AG09319 (cell line): ENCODE measurements around the gene GNAI3.

Experiments
- DNase-seq: peaks from one replicate; pipeline ENCODE4 v3.0.0-alpha.2; 2010; ENCODE audit warnings: low read depth; ENCODE audit errors: extremely low read depth
- TF ChIP-seq, protein P1 (sequence below): IDR thresholded peaks from 2 replicates; pipeline ENCODE4 v1.5.1; 2011; ENCODE audit warnings: low read depth, mild to moderate bottlenecking, inconsistent platforms, low read length, moderate library complexity

The GNAI3 gene

DNA sequence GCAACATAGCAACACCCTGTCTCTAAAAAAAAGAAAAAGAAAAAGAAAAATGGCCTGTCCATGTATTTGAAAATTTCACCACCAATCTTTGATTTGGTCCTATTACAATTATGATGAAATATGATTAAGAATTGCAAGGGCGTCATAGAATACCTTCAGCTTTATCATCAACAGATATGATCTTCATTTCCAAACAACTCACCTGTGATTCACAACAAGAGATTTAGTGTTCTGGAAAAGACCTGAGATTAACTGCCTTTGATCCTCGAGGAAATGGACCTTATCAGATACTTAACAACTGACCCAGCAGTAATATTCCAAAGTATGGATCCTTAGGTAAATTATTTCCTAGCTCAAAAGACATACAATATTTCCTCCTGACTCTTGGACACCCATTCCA is 104.0 kb downstream of the GNAI3 start:
- TF ChIP-seq, protein P1, sequence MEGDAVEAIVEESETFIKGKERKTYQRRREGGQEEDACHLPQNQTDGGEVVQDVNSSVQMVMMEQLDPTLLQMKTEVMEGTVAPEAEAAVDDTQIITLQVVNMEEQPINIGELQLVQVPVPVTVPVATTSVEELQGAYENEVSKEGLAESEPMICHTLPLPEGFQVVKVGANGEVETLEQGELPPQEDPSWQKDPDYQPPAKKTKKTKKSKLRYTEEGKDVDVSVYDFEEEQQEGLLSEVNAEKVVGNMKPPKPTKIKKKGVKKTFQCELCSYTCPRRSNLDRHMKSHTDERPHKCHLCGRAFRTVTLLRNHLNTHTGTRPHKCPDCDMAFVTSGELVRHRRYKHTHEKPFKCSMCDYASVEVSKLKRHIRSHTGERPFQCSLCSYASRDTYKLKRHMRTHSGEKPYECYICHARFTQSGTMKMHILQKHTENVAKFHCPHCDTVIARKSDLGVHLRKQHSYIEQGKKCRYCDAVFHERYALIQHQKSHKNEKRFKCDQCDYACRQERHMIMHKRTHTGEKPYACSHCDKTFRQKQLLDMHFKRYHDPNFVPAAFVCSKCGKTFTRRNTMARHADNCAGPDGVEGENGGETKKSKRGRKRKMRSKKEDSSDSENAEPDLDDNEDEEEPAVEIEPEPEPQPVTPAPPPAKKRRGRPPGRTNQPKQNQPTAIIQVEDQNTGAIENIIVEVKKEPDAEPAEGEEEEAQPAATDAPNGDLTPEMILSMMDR: no peak

DNA sequence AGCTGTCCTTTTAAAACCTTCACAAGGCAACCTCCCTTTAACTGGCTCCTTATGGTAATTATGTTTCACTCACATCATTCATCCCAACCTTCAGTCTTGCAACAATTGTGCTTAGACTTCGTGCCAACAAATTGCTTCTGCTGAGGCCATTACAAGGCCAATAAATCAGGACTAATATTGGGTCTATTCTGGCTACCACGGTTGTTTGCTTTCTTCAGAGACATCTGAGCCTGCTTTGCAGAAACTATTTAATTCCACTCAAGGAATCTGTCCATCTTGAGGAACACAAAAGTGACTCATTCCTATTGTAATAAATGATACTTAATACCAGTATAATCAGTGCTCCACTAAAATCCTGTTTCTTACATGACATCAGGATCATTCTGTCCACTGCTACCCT is 104.9 kb downstream of the GNAI3 start:
- DNase-seq: no peak
- TF ChIP-seq, protein P1: no peak

More for the DNA sequence above, 104.0 kb downstream of the GNAI3 start:
- no peak for DNase-seq

DNA sequence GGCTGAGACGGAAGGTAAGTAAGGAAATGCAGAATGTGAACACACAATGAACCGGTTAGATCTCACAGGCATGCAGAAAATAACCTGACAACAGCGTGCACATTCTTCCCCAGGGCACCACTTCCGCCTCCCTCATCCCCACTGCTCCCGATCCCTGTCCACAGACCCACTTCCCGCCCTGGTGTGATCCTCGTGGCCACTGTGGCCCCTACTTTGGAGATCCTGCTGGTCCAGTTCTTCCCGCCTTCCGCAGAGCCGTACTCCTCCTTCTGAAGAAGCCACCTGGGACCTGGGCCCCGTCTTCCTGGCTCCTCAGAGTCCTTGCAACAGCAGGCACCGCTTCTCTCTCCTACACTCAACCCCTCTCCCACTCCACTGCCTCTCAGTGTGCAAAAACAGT is 106.1 kb downstream of the GNAI3 start:
- TF ChIP-seq, protein P1: no peak
- DNase-seq: no peak

DNA sequence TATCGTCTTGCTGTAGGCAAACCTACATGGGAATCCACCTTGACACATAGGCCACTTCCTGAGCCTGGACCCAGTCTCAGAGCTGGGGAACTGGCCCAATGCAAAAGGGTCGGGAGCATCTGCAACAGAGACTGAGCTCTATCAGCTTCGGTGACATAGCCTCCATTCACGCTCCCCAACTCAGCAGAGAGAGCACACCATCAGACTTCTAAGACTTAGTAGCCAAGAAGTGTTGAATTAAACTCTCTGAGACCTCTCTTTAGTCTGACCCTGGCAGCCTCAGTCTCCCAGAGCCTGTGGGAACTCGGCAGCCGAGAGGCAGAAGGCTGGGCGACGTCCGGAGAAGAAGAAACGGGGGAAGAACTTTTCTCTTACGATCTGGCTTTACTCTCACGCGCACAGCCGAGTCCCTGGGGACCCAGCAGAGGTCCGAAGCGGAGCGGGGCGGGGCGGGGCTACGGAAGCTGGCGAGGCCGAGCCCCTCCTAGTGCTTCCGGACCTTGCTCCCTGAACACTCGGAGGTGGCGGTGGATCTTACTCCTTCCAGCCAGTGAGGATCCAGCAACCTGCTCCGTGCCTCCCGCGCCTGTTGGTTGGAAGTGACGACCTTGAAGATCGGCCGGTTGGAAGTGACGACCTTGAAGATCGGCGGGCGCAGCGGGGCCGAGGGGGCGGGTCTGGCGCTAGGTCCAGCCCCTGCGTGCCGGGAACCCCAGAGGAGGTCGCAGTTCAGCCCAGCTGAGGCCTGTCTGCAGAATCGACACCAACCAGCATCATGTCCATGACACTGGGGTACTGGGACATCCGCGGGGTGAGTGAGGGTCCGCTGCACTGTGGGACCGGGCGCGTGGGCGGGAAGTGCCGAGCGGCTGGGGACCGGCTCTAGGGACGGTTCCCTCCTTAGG is 107.5 kb downstream of the GNAI3 start, which contains the start of gene GSTM4:
Gene GSTM4, plus strand, starts transcription at position 485 of the 905 bp plus-strand sequence. Its CDS starts 291 bp downstream, at position 776.
- TF ChIP-seq, protein P1: no peak; the same call in 1 of the 2 replicates
- no peak for DNase-seq

DNA sequence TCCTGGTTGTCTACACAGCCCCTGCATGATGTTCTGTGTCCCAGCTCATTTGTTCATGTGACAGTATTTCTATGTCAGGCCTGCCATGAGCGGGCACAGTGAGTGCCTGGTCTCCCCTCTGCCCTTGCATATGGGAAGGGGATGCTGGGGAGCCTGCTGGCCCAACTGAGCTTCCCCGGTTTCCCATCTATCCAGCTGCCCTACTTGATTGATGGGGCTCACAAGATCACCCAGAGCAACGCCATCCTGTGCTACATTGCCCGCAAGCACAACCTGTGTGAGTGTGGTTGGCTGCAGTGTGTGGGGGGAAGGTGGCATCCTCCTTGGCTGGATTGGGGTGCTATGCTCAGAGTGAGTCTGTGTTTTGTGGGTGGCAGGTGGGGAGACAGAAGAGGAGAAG is 109.0 kb downstream of the GNAI3 start:
- TF ChIP-seq, protein P1: no peak

DNA sequence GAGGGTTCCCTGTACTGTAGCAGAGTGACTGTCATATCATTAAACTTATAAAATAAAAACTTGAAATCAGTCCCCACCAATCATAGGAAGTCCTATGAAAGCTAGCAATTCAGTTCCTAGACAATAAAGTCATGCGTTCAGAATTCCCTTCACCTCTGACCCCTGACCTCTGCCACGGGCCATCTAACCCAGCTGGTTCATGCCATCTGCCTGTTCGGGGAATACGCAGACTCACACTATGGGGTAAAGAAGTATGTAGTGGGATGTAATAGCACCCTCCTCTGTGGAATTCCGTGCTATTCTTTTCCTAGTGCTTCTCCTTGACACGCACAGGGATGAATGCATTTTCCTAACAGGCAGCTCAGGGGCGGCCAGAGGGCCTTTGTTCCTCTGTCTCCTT is 109.6 kb downstream of the GNAI3 start:
- no peak for DNase-seq
- TF ChIP-seq, protein P1: no peak

More for the DNA sequence above, 109.0 kb downstream of the GNAI3 start:
- no peak for DNase-seq

DNA sequence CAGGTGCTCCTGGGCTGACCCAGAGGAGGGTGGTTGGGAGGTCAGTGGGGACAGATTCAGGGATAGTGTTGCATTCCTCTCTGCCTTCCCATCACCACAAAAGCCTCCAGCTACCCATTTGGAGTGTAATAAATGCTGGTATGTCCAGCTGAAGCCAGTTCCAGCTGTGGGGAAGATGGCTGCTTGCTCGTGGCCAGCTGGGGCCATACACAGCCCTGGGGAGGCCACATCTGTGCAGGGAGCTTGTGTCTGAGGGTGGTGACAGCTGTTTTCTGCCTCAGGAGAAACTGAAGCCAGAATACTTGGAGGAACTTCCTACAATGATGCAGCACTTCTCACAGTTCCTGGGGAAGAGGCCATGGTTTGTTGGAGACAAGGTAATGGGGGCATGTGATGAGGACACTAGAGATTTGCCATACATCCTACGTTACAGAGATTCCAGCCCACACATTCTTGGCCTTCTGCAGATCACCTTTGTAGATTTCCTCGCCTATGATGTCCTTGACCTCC is 110.2 kb downstream of the GNAI3 start:
- DNase-seq: no peak
- TF ChIP-seq, protein P1: no peak
